Keratinocyte (primary cell): Measurements from ENCODE around the gene ALOX15. TPM values are rescaled to one million over a fixed set of nuclear protein-coding genes. Genes with fewer than 3 reads are reported as not detected.

Experiments
- DNase-seq: peaks from one replicate; pipeline ENCODE4 v3.0.0-alpha.2; 2011; ENCODE audit warnings: low read depth, missing footprints, low spot score
- FAIRE-seq: peaks from 2 replicates; lab custom pipeline; 2011; peaks lifted over from hg19 to GRCh38; lab: Jason Lieb, UNC
- H2AFZ ChIP-seq: 2 replicates; pipeline ENCODE4 v1.6.0; 2012; ENCODE audit warnings: low read length, control low read depth, inconsistent platforms; ENCODE audit not compliant: control insufficient read depth
- H3K27ac ChIP-seq: 2 replicates; pipeline ENCODE4 v1.5.1; 2011; ENCODE audit warnings: low read length; ENCODE audit not compliant: control insufficient read depth, insufficient read depth
- H3K27me3 ChIP-seq: 3 replicates; pipeline ENCODE4 v1.6.0; 2011; ENCODE audit warnings: low read length; ENCODE audit not compliant: control insufficient read depth, insufficient read depth; ENCODE audit errors: extremely low read depth
- H3K36me3 ChIP-seq, 2 experiments: 2 replicates in 1 of 2; 3 replicates in 1 of 2; pipeline ENCODE4 v1.5.1; 2011; ENCODE audit warnings: low read length in 2 of 2, mild to moderate bottlenecking in 1 of 2; ENCODE audit not compliant: control insufficient read depth in 2 of 2, insufficient read depth in 2 of 2; ENCODE audit errors: extremely low read depth in 1 of 2
- H3K4me1 ChIP-seq: 3 replicates; pipeline ENCODE4 v1.5.1; 2011; ENCODE audit warnings: low read length; ENCODE audit not compliant: control insufficient read depth, insufficient read depth; ENCODE audit errors: extremely low read depth
- H3K4me2 ChIP-seq: 3 replicates; pipeline ENCODE4 v1.6.0; 2011; ENCODE audit warnings: low read depth, low read length; ENCODE audit not compliant: control insufficient read depth, insufficient read depth; ENCODE audit errors: extremely low read depth
- H3K4me3 ChIP-seq, 3 experiments: fragments of 200-600 bp in 1 of 3; sonication (generic) in 1 of 3; 2 replicates in 2 of 3; 3 replicates in 1 of 3; pipeline ENCODE4 v1.5.1; 2011 to 2016; ENCODE audit warnings: low read length in 3 of 3, mild to moderate bottlenecking in 3 of 3, control low read depth in 2 of 3, inconsistent platforms in 1 of 3, low read depth in 1 of 3, mixed read lengths in 1 of 3, mixed run types in 1 of 3, moderate library complexity in 1 of 3; ENCODE audit not compliant: control insufficient read depth in 2 of 3, insufficient read depth in 2 of 3; ENCODE audit errors: extremely low read depth in 1 of 3
- H3K79me2 ChIP-seq: 2 replicates; pipeline ENCODE4 v1.6.0; 2012; ENCODE audit warnings: low read length; ENCODE audit not compliant: control insufficient read depth, insufficient read depth
- H3K9ac ChIP-seq: 3 replicates; pipeline ENCODE4 v1.6.0; 2011; ENCODE audit warnings: low read length; ENCODE audit not compliant: control insufficient read depth, insufficient read depth; ENCODE audit errors: extremely low read depth
- H3K9me1 ChIP-seq: 3 replicates; pipeline ENCODE4 v1.6.0; 2011; ENCODE audit warnings: low read length; ENCODE audit not compliant: control insufficient read depth, insufficient read depth; ENCODE audit errors: extremely low read depth
- H3K9me3 ChIP-seq: 2 replicates; pipeline ENCODE4 v1.5.1; 2012; ENCODE audit warnings: low read depth, low read length; ENCODE audit not compliant: control insufficient read depth
- H4K20me1 ChIP-seq: 3 replicates; pipeline ENCODE4 v1.6.0; 2011; ENCODE audit warnings: low read length; ENCODE audit not compliant: control insufficient read depth, insufficient read depth; ENCODE audit errors: extremely low read depth
- EZH2 ChIP-seq: IDR thresholded peaks from one replicate; pipeline ENCODE4 v1.6.1; 2012; ENCODE audit warnings: inconsistent platforms, mild to moderate bottlenecking, low read length, moderate library complexity
- dilution Hi-C: fragments of 300-500 bp; cut with MboI; formaldehyde crosslinking; loops from one replicate; pipeline ENCODE4 v1.7.0; 2020; ENCODE audit warnings: low sequenced_read_pairs; ENCODE audit not compliant: extremely low pct_ligation_motif_present
- polyA plus RNA-seq, 5 experiments: library from polyadenylated mRNA; depleted of rRNA in 3 of 5; stranded (reverse) in 3 of 5; stranded (forward) in 1 of 5; unstranded in 1 of 5; fragments of >200 nt; gene quantifications; 1 replicate in 1 of 5; 2 replicates in 3 of 5; 3 replicates in 1 of 5; pipeline versions ENCODE4 v1.2.1 to v1.2.3, GENCODE V29; 2011 to 2012; ENCODE audit warnings: missing spikeins in 2 of 5, low read depth in 1 of 5, low replicate concordance in 1 of 5
- TF ChIP-seq, protein P1 (sequence below), 3 experiments: IDR thresholded peaks in 1 of 3; conservative IDR thresholded peaks in 1 of 3; optimal IDR thresholded peaks in 1 of 3; 2 replicates in 2 of 3; 3 replicates in 1 of 3; pipeline versions ENCODE3 to v1.5.1; 2011; ENCODE audit warnings: low read length in 3 of 3, mild to moderate bottlenecking in 3 of 3, moderate library complexity in 2 of 3, control low read depth in 1 of 3, inconsistent platforms in 1 of 3; ENCODE audit not compliant: insufficient read depth in 2 of 3; ENCODE audit errors: extremely low read depth in 1 of 3

ALOX15 gene
- polyA plus RNA-seq, 1 donor (not counting 4 experiments of a cell fraction or from before 2014, with no cell fraction given) = 0.04 TPM

DNA sequence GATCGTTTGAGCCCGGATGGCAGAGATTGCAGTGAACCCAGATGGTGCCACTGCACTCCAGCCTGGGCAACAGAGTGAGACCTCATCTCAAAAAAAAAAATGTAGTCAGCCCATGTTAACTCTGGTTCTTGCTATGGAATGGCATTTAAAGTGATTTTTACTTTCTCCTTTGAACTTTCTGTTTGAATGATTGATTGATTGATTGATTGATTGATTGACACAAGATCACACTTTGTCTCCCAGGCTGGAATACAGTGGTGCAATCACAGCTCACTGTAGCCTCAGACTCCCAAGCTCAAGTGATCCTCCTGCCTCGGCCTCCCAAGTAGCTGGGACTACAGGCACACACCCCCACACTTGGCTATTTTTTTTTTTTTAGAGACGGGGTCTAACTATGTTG is 40.2 kb downstream of the ALOX15 start:
- Histone ChIP-seq H4K20me1 (no peaks in the 10 kb centered on the region), H3K27me3 (peaks cover 17% of the 10 kb centered on the region), H3K4me1 (no peaks in the 10 kb centered on the region), H3K9me3 (no peaks in the 10 kb centered on the region), H3K9ac (no peak overlapping the region), H3K36me3 (no peaks in the 10 kb centered on the region), H3K79me2 (no peaks in the 10 kb centered on the region), H3K4me3 (no peak overlapping the region), H3K4me2 (no peak overlapping the region), H3K27ac (no peak overlapping the region), H2AFZ (no peak overlapping the region), H3K9me1 (no peaks in the 10 kb centered on the region)
- FAIRE-seq (no peak), DNase-seq (no peak)
- dilution Hi-C loops = no loop called here
- TF ChIP-seq EZH2 = no peak
- TF ChIP-seq, protein P1, sequence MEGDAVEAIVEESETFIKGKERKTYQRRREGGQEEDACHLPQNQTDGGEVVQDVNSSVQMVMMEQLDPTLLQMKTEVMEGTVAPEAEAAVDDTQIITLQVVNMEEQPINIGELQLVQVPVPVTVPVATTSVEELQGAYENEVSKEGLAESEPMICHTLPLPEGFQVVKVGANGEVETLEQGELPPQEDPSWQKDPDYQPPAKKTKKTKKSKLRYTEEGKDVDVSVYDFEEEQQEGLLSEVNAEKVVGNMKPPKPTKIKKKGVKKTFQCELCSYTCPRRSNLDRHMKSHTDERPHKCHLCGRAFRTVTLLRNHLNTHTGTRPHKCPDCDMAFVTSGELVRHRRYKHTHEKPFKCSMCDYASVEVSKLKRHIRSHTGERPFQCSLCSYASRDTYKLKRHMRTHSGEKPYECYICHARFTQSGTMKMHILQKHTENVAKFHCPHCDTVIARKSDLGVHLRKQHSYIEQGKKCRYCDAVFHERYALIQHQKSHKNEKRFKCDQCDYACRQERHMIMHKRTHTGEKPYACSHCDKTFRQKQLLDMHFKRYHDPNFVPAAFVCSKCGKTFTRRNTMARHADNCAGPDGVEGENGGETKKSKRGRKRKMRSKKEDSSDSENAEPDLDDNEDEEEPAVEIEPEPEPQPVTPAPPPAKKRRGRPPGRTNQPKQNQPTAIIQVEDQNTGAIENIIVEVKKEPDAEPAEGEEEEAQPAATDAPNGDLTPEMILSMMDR (optimal IDR thresholded peaks at IDR 0.05 in 1 of 3, IDR thresholded peaks at IDR 0.05 in 1 of 3, conservative IDR thresholded peaks at IDR 0.05 in 1 of 3; ENCODE audit: extremely low read depth in 1 of 3, insufficient read depth in 2 of 3, low read length in 3 of 3) = no peak

DNA sequence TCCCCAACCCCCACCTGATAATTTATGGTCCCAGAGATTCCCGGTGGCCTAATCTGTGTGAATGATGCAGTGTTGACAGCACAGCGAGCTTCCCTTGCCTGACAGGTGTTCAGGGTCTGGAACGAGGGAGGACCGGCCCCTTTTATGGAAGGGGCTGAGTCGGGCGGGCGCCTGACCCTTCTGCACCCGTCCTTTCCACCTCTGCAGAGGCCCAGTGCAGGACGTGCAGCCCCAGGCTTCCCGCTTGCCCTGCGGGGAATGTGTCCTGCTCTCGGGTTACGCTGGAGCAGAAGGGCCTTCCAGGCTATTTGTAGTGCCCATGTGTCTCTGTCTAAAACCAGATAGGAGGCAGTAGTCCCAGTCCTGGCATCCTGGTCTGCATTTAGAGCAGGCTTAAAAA is 40.9 kb downstream of the ALOX15 start:
- H3K79me2 ChIP-seq = no peaks in the 10 kb centered on the region
- H3K27me3 ChIP-seq = peaks cover 17% of the 10 kb centered on the region
- H3K9me1 ChIP-seq = no peaks in the 10 kb centered on the region
- no peaks in the 10 kb centered on the region for H4K20me1 ChIP-seq
- no peaks in the 10 kb centered on the region for H3K36me3 ChIP-seq
- no peak overlapping the region for H3K9ac ChIP-seq
- DNase-seq (no peak), FAIRE-seq (no peak)
- dilution Hi-C loops = no loop called here
- no peak for TF ChIP-seq EZH2
- TF ChIP-seq, protein P1 (optimal IDR thresholded peaks at IDR 0.05 in 1 of 3, IDR thresholded peaks at IDR 0.05 in 1 of 3, conservative IDR thresholded peaks at IDR 0.05 in 1 of 3; ENCODE audit: extremely low read depth in 1 of 3, insufficient read depth in 2 of 3, low read length in 3 of 3) = no peak
- H3K27ac ChIP-seq = no peak overlapping the region
- no peaks in the 10 kb centered on the region for H3K9me3 ChIP-seq
- no peak overlapping the region for H3K4me3 ChIP-seq
- no peaks in the 10 kb centered on the region for H3K4me1 ChIP-seq
- no peak overlapping the region for H3K4me2 ChIP-seq
- no peak overlapping the region for H2AFZ ChIP-seq
